Chondrocyte (in vitro differentiated cells): Measurements from ENCODE around the gene ZNF526. TPM values are rescaled to one million over a fixed set of nuclear protein-coding genes. Genes with fewer than 3 reads are reported as not detected.

Source experiments
- DNase-seq: peaks from one replicate; pipeline ENCODE4 v3.0.0; 2021; ENCODE audit warnings: mixed read lengths, low spot score
- H3K27ac Mint-ChIP-seq: one replicate; pipeline ENCODE4 v1.8.0; 2021; ENCODE audit warnings: mild to moderate bottlenecking, moderate library complexity, mixed read lengths; ENCODE audit not compliant: unreplicated experiment
- H3K27me3 Mint-ChIP-seq: 2 replicates; pipeline ENCODE4 v1.8.0; 2021; ENCODE audit warnings: low read depth, mixed read lengths
- H3K36me3 Mint-ChIP-seq: 2 replicates; pipeline ENCODE4 v1.8.0; 2021; ENCODE audit warnings: low read depth, mixed read lengths
- H3K4me1 Mint-ChIP-seq: 2 replicates; pipeline ENCODE4 v1.8.0; 2021; ENCODE audit warnings: low read depth, mild to moderate bottlenecking, mixed read lengths
- H3K4me3 Mint-ChIP-seq: one replicate; pipeline ENCODE4 v1.8.0; 2021; ENCODE audit warnings: mild to moderate bottlenecking, moderate library complexity, mixed read lengths; ENCODE audit not compliant: unreplicated experiment
- H3K9me3 Mint-ChIP-seq: 2 replicates; pipeline ENCODE4 v1.8.0; 2021; ENCODE audit warnings: low read depth, mixed read lengths
- CTCF ChIP-seq: fragments of 200-600 bp; sonication (generic); IDR thresholded peaks from 2 replicates; pipeline ENCODE4 v1.5.0; 2021; ENCODE audit warnings: antibody characterized with exemption, mild to moderate bottlenecking, moderate library complexity
- total RNA-seq: library from RNA; stranded (reverse); gene quantifications from 3 replicates; pipeline ENCODE4 v1.2.1, GENCODE V29; 2021

Gene ZNF526
- total RNA-seq, 1 donor from 2014 or later, result 16.6 TPM

- H3K27ac Mint-ChIP-seq, result peak overlapping the region; percentile 98
- peak overlapping the region; percentile 90 for H3K4me3 Mint-ChIP-seq
- no peak for TF ChIP-seq CTCF
- peaks cover 8% of the 10 kb centered on the region for H3K36me3 Mint-ChIP-seq
- H3K27me3 Mint-ChIP-seq, result no peaks in the 10 kb centered on the region
- no peaks in the 10 kb centered on the region for H3K9me3 Mint-ChIP-seq
- DNase-seq, result no peak
- peaks cover 45% of the 10 kb centered on the region for H3K4me1 Mint-ChIP-seq
Measured at GRCh38 chr19:42220751-42221097, 612 bp downstream of the ZNF526 start.

- DNase-seq, result no peak
- Mint-ChIP-seq H3K9me3 (no peaks in the 10 kb centered on the region), H3K4me3 (no peak overlapping the region), H3K4me1 (peaks cover 27% of the 10 kb centered on the region), H3K27me3 (no peaks in the 10 kb centered on the region), H3K27ac (no peak overlapping the region), H3K36me3 (peaks cover 28% of the 10 kb centered on the region)
- no peak for TF ChIP-seq CTCF
Measured at GRCh38 chr19:42224940-42225717, 5.0 kb downstream of the ZNF526 start.

- peaks cover 28% of the 10 kb centered on the region for H3K36me3 Mint-ChIP-seq
- H3K27ac Mint-ChIP-seq, result no peak overlapping the region
- TF ChIP-seq CTCF, result no peak
- H3K9me3 Mint-ChIP-seq, result no peaks in the 10 kb centered on the region
- no peaks in the 10 kb centered on the region for H3K27me3 Mint-ChIP-seq
- no peak for DNase-seq
- peaks cover 24% of the 10 kb centered on the region for H3K4me1 Mint-ChIP-seq
- H3K4me3 Mint-ChIP-seq, result no peak overlapping the region
Measured at GRCh38 chr19:42225718-42226292, 5.7 kb downstream of the ZNF526 start.

- peaks cover 31% of the 10 kb centered on the region for H3K36me3 Mint-ChIP-seq
- no peak for DNase-seq
- H3K4me1 Mint-ChIP-seq, result peaks cover 18% of the 10 kb centered on the region
- no peak overlapping the region for H3K4me3 Mint-ChIP-seq
- no peak overlapping the region for H3K27ac Mint-ChIP-seq
- H3K9me3 Mint-ChIP-seq, result no peaks in the 10 kb centered on the region
- TF ChIP-seq CTCF, result no peak
- H3K27me3 Mint-ChIP-seq, result no peaks in the 10 kb centered on the region
Measured at GRCh38 chr19:42226886-42227285, 6.8 kb downstream of the ZNF526 start.

- H3K36me3 Mint-ChIP-seq, result peaks cover 38% of the 10 kb centered on the region
- no peaks in the 10 kb centered on the region for H3K27me3 Mint-ChIP-seq
- TF ChIP-seq CTCF, result no peak
- no peak overlapping the region for H3K27ac Mint-ChIP-seq
- no peaks in the 10 kb centered on the region for H3K9me3 Mint-ChIP-seq
- peaks cover 12% of the 10 kb centered on the region for H3K4me1 Mint-ChIP-seq
- DNase-seq, result no peak
- no peak overlapping the region for H3K4me3 Mint-ChIP-seq
Measured at GRCh38 chr19:42228641-42229040, 8.5 kb downstream of the ZNF526 start.
